HG03469 (cell line): ENCODE data around the gene SUPT4H1.

ENCODE experiments used
- ATAC-seq: cut with Tn5 transposase; IDR thresholded peaks from one replicate; pipeline ENCODE4 v1.9.1; 2021; ENCODE audit warnings: mild to moderate bottlenecking, moderate library complexity, moderate number of reproducible peaks; ENCODE audit not compliant: unreplicated experiment

The SUPT4H1 gene

GRCh38 chr17:58381124-58382035 is 29.4 kb upstream of the SUPT4H1 start:
- ATAC-seq, result no peak

- ATAC-seq, result no peak
These were observed 28.5 kb upstream of the SUPT4H1 start for GRCh38 chr17:58380207-58381123.

- no peak for ATAC-seq
These were observed 27.5 kb upstream of the SUPT4H1 start for GRCh38 chr17:58379511-58379824.

GRCh38 chr17:58378733-58379510 is 26.9 kb upstream of the SUPT4H1 start:
- ATAC-seq, result no peak

- no peak for ATAC-seq
These were observed 25.7 kb upstream of the SUPT4H1 start for GRCh38 chr17:58377661-58378060.

GRCh38 chr17:58377093-58377601 is 25.1 kb upstream of the SUPT4H1 start:
- no peak for ATAC-seq

- no peak for ATAC-seq
These were observed 24.5 kb upstream of the SUPT4H1 start for GRCh38 chr17:58376472-58377000.

GRCh38 chr17:58375811-58376210 is 23.8 kb upstream of the SUPT4H1 start:
- no peak for ATAC-seq

- no peak for ATAC-seq
These were observed 23.3 kb upstream of the SUPT4H1 start for GRCh38 chr17:58375256-58375655.

- ATAC-seq, result no peak
These were observed 21.9 kb upstream of the SUPT4H1 start for GRCh38 chr17:58373923-58374322.

GRCh38 chr17:58373003-58373402 is 21.0 kb upstream of the SUPT4H1 start:
- no peak for ATAC-seq

GRCh38 chr17:58371300-58371950 is 19.4 kb upstream of the SUPT4H1 start:
- ATAC-seq, result no peak

GRCh38 chr17:58370716-58371115 is 18.7 kb upstream of the SUPT4H1 start:
- ATAC-seq, result no peak

GRCh38 chr17:58370309-58370708 is 18.3 kb upstream of the SUPT4H1 start:
- ATAC-seq, result no peak

- no peak for ATAC-seq
These were observed 17.4 kb upstream of the SUPT4H1 start for GRCh38 chr17:58369214-58370031.

GRCh38 chr17:58368860-58369213 is 16.8 kb upstream of the SUPT4H1 start:
- no peak for ATAC-seq

GRCh38 chr17:58367461-58367860 is 15.5 kb upstream of the SUPT4H1 start:
- no peak for ATAC-seq

- no peak for ATAC-seq
These were observed 14.1 kb upstream of the SUPT4H1 start for GRCh38 chr17:58365980-58366595.
